ENCODE results near the gene WDR45B.

DNA sequence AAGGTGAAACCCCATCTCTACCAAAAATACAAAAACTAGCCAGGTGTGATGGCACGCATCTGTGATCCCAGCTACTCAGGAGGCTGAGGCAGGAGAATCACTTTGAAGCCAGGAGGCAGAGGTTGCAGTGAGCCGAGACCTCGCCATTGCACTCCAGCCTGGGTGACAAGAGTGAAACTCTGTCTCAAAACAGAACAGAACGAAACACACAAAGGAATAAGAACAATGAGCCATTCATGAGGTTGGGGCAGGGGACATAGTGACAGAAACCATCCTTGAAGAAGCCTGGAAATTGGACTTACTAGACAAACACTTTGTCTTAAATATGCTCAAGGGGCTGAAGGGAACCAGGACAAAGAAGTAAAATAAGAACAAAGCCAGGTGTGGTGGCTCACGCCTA, 39.4 kb downstream of the WDR45B start:
- TF ChIP-seq, protein P1, sequence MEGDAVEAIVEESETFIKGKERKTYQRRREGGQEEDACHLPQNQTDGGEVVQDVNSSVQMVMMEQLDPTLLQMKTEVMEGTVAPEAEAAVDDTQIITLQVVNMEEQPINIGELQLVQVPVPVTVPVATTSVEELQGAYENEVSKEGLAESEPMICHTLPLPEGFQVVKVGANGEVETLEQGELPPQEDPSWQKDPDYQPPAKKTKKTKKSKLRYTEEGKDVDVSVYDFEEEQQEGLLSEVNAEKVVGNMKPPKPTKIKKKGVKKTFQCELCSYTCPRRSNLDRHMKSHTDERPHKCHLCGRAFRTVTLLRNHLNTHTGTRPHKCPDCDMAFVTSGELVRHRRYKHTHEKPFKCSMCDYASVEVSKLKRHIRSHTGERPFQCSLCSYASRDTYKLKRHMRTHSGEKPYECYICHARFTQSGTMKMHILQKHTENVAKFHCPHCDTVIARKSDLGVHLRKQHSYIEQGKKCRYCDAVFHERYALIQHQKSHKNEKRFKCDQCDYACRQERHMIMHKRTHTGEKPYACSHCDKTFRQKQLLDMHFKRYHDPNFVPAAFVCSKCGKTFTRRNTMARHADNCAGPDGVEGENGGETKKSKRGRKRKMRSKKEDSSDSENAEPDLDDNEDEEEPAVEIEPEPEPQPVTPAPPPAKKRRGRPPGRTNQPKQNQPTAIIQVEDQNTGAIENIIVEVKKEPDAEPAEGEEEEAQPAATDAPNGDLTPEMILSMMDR (IDR thresholded peaks at IDR 0.05; ENCODE audit: poor library complexity) = no peak
- no peak for TF ChIP-seq EZH2phosphoT487 (IDR thresholded peaks at IDR 0.05; ENCODE audit: low read depth, severe bottlenecking, unreplicated experiment)

All from hepatocyte (in vitro differentiated cells).